Measurements from ENCODE around the gene HDGFL1. TPM values are rescaled to one million over a fixed set of nuclear protein-coding genes. Genes with fewer than 3 reads are reported as not detected.

Gene HDGFL1
- total and polyA plus RNA-seq, 12 donors: not detected

DNA sequence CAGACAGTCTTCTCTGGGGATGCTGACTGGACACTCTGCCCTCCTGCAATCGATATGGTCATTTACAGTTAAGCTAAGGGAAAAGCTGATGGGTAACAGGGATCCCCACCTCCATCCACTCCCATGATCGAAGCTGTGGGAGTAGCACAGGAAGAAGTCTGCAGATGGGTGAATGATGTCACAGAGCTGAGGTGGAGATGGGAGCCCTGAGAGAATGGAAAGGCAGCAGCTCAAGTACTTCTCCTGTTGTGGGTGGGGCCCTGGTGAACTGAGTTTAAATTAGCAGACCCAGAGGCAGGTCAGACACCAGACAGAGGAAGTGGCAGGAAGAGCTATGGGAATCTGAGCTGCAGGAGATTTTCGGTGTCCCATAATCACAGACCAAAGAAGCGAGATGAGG is 29.0 kb downstream of the HDGFL1 start:
- no peak for DNase-seq
- H3K4me3 ChIP-seq: no peak overlapping the region
- 73 to 83% (median 74%) methylated on average over 4 of the region's 4 CpGs for WGBS, 4 donors

DNA sequence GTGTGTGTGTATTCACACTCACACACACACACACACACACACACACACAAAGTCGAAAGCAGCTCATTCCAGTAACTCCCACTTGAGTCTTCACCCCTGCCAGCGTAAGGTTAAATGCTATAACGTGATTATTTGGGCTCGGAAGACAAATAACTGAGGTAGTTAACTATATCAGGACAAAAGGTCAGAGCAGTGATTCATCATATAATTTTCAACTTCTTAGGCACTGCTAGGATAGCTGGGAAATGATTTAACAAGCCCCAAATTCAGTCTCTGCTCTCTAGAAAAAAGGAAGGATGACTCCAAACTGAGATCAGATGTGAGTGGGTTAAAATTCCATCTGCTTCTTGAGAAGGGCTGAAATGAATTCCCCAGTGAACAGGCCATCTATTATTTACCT is 30.7 kb downstream of the HDGFL1 start:
- no peak for DNase-seq

More for the DNA sequence above, 29.0 kb downstream of the HDGFL1 start:
- Histone ChIP-seq H3K36me3 (replicated peaks in 1 of 2) (no peaks in the 10 kb centered on the region), H3K27me3 (no peaks in the 10 kb centered on the region), H3K4me1 (replicated peaks in 1 of 2) (no peaks in the 10 kb centered on the region), H3K27ac (no peak overlapping the region), H3K9me3 (replicated peaks in 1 of 3) (no peaks in the 10 kb centered on the region)
- no peak for TF ChIP-seq CTCF (IDR thresholded peaks at IDR 0.05)
- no peak for TF ChIP-seq POLR2A (IDR thresholded peaks at IDR 0.05)
- intact Hi-C loops (cut with DNase I): no loop called here

GRCh38 chr6:22601984-22602383 is 32.6 kb downstream of the HDGFL1 start:
- Histone ChIP-seq H3K9me3 (replicated peaks in 1 of 3) (no peaks in the 10 kb centered on the region), H3K27ac (no peak overlapping the region), H3K4me1 (replicated peaks in 1 of 2) (no peaks in the 10 kb centered on the region), H3K36me3 (replicated peaks in 1 of 2) (no peaks in the 10 kb centered on the region), H3K27me3 (no peaks in the 10 kb centered on the region), H3K4me3 (no peak overlapping the region)
- TF ChIP-seq POLR2A (IDR thresholded peaks at IDR 0.05): no peak
- no peak for TF ChIP-seq CTCF (IDR thresholded peaks at IDR 0.05)
- 68 to 79% (median 72%) methylated on average over 5 of the region's 5 CpGs for WGBS, 4 donors
- DNase-seq: no peak
- intact Hi-C loops (cut with DNase I): no loop called here

More for the DNA sequence above, 30.7 kb downstream of the HDGFL1 start:
- Histone ChIP-seq H3K4me1 (replicated peaks in 1 of 2) (no peaks in the 10 kb centered on the region), H3K9me3 (replicated peaks in 1 of 3) (no peaks in the 10 kb centered on the region), H3K27me3 (no peaks in the 10 kb centered on the region), H3K4me3 (no peak overlapping the region), H3K36me3 (replicated peaks in 1 of 2) (no peaks in the 10 kb centered on the region), H3K27ac (no peak overlapping the region)
- TF ChIP-seq POLR2A (IDR thresholded peaks at IDR 0.05) (no peak), CTCF (IDR thresholded peaks at IDR 0.05) (no peak)
- intact Hi-C loops (cut with DNase I): no loop called here
- 51 to 62% (median 56%) methylated on average over 4 of the region's 4 CpGs for WGBS, 4 donors

DNA sequence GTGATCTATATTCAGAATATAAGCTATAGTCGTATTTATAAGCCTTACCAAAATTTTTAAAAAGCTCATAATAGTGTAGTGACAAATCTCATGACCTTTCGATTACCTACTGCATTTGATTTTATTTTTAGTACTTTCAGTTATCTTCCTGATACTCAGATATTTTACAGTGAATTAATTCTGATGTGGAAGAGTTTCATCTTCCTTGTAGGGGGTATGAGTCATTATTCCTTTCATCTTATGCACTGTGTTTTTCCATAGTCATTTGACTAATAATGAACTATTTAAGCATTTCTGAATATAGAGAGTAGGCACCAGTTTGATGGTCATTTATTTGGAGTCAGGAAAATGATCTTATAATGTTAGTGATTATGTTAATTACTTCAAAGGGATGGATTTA is 36.4 kb downstream of the HDGFL1 start:
- 73 to 89% (median 82%) methylated on average over 2 of the region's 2 CpGs for WGBS, 4 donors
- no peaks in the 10 kb centered on the region for H3K27me3 ChIP-seq
- no peak for DNase-seq
- no peaks in the 10 kb centered on the region for H3K4me1 ChIP-seq (replicated peaks in 1 of 2)
- no peak overlapping the region for H3K4me3 ChIP-seq
- no peak for TF ChIP-seq CTCF (IDR thresholded peaks at IDR 0.05)
- no peak for TF ChIP-seq POLR2A (IDR thresholded peaks at IDR 0.05)
- no peaks in the 10 kb centered on the region for H3K9me3 ChIP-seq (replicated peaks in 1 of 3)
- no peak overlapping the region for H3K27ac ChIP-seq
- H3K36me3 ChIP-seq (replicated peaks in 1 of 2): no peaks in the 10 kb centered on the region
- intact Hi-C loops (cut with DNase I): no loop called here
